ENCODE data around the gene SV2C.
"Not testable (repeated sequence)": the region's sequence is repeated elsewhere in the genome, so short reads cannot be mapped to it uniquely, and the experiment has no call there.

SV2C gene

GRCh38 chr5:76209297-76209696, 126.1 kb downstream of the SV2C start:
- no peak for FAIRE-seq

- FAIRE-seq, result no peak
Measured at GRCh38 chr5:76210946-76211345, 127.8 kb downstream of the SV2C start.

- no peak for FAIRE-seq
Measured at GRCh38 chr5:76213858-76214257, 130.7 kb downstream of the SV2C start.

GRCh38 chr5:76216748-76217147, 133.6 kb downstream of the SV2C start:
- FAIRE-seq, result no peak

GRCh38 chr5:76219636-76220035, 136.5 kb downstream of the SV2C start:
- no peak for FAIRE-seq

- FAIRE-seq, result no peak
Measured at GRCh38 chr5:76221311-76221710, 138.1 kb downstream of the SV2C start.

- FAIRE-seq, result no peak
Measured at GRCh38 chr5:76222318-76222717, 139.1 kb downstream of the SV2C start.

- FAIRE-seq, result no peak
Measured at GRCh38 chr5:76223696-76224095, 140.5 kb downstream of the SV2C start.

GRCh38 chr5:76224898-76225297, 141.7 kb downstream of the SV2C start:
- no peak for FAIRE-seq

- FAIRE-seq, result no peak
Measured at GRCh38 chr5:76225336-76225735, 142.2 kb downstream of the SV2C start.

GRCh38 chr5:76229900-76230299, 146.7 kb downstream of the SV2C start:
- FAIRE-seq, result no peak

- FAIRE-seq, result no peak
Measured at GRCh38 chr5:76230711-76231285, 147.6 kb downstream of the SV2C start.

- no peak for FAIRE-seq
Measured at GRCh38 chr5:76234665-76235064, 151.5 kb downstream of the SV2C start.

- no peak for FAIRE-seq
Measured at GRCh38 chr5:76236684-76237083, 153.5 kb downstream of the SV2C start.

- no peak for FAIRE-seq
Measured at GRCh38 chr5:76240336-76240735, 157.2 kb downstream of the SV2C start.

- FAIRE-seq, result not testable (repeated sequence)
Measured at GRCh38 chr5:76242155-76242554, 159.0 kb downstream of the SV2C start.

GRCh38 chr5:76245590-76245989, 162.4 kb downstream of the SV2C start:
- FAIRE-seq, result no peak

GRCh38 chr5:76249621-76250020, 166.4 kb downstream of the SV2C start:
- FAIRE-seq, result no peak

GRCh38 chr5:76250463-76250862, 167.3 kb downstream of the SV2C start:
- no peak for FAIRE-seq

GRCh38 chr5:76251656-76252055, 168.5 kb downstream of the SV2C start:
- no peak for FAIRE-seq

- no peak for FAIRE-seq
Measured at GRCh38 chr5:76252437-76252836, 169.3 kb downstream of the SV2C start.

GRCh38 chr5:76256116-76256889, 173.1 kb downstream of the SV2C start:
- peak; percentile 93 for FAIRE-seq

GRCh38 chr5:76257225-76257833, 174.1 kb downstream of the SV2C start:
- no peak for FAIRE-seq

GRCh38 chr5:76257897-76258296, 174.7 kb downstream of the SV2C start:
- FAIRE-seq, result no peak
